Measurements from ENCODE around the gene ADCY1. TPM values are rescaled to one million over a fixed set of nuclear protein-coding genes. Genes with fewer than 3 reads are reported as not detected.

Gene ADCY1
- total RNA-seq, 2 donors from 2014 or later: 1.1 TPM

- DNase-seq: peak; percentile 4
- Histone ChIP-seq H3K36me3 (no peaks in the 10 kb centered on the region), H3K27ac (no peak overlapping the region), H3K27me3 (no peaks in the 10 kb centered on the region), H3K4me1 (no peaks in the 10 kb centered on the region), H3K9me3 (no peaks in the 10 kb centered on the region), H3K9ac (ENCODE audit: low read depth in 2 of 2, low read length in 2 of 2) (no peak overlapping the region), H3K4me3 (no peak overlapping the region)
- no peak for TF ChIP-seq CTCF (IDR thresholded peaks at IDR 0.05)
- intact Hi-C loops (cut with DNase I): no loop called here
Observed at GRCh38 chr7:45601094-45601493, 26.9 kb downstream of the ADCY1 start.

- H3K9ac ChIP-seq (ENCODE audit: low read depth in 2 of 2, low read length in 2 of 2): no peak overlapping the region
- H3K4me3 ChIP-seq: no peak overlapping the region
- H3K27me3 ChIP-seq: no peaks in the 10 kb centered on the region
- H3K4me1 ChIP-seq: no peaks in the 10 kb centered on the region
- intact Hi-C loops (cut with DNase I): no loop called here
- no peak for TF ChIP-seq CTCF (IDR thresholded peaks at IDR 0.05)
- no peaks in the 10 kb centered on the region for H3K36me3 ChIP-seq
- peak; percentile 11 for DNase-seq
- H3K9me3 ChIP-seq: no peaks in the 10 kb centered on the region
- no peak overlapping the region for H3K27ac ChIP-seq
Observed at GRCh38 chr7:45601816-45602540, 27.8 kb downstream of the ADCY1 start.

- no peak for DNase-seq
- Histone ChIP-seq H3K27ac (no peak overlapping the region), H3K36me3 (no peaks in the 10 kb centered on the region), H3K9ac (ENCODE audit: low read depth in 2 of 2, low read length in 2 of 2) (no peak overlapping the region), H3K9me3 (no peaks in the 10 kb centered on the region), H3K4me3 (no peak overlapping the region), H3K4me1 (no peaks in the 10 kb centered on the region), H3K27me3 (no peaks in the 10 kb centered on the region)
- TF ChIP-seq CTCF (IDR thresholded peaks at IDR 0.05): no peak
- intact Hi-C loops (cut with DNase I): no loop called here
Observed at GRCh38 chr7:45606050-45606449, 31.9 kb downstream of the ADCY1 start.

GRCh38 chr7:45606931-45607330 is 32.8 kb downstream of the ADCY1 start:
- DNase-seq: no peak
- intact Hi-C loops (cut with DNase I): no loop called here

GRCh38 chr7:45609180-45609579 is 35.0 kb downstream of the ADCY1 start:
- Histone ChIP-seq H3K9me3 (no peaks in the 10 kb centered on the region), H3K36me3 (no peaks in the 10 kb centered on the region), H3K4me3 (no peak overlapping the region), H3K4me1 (no peaks in the 10 kb centered on the region), H3K27me3 (no peaks in the 10 kb centered on the region), H3K9ac (ENCODE audit: low read depth in 2 of 2, low read length in 2 of 2) (no peak overlapping the region), H3K27ac (no peak overlapping the region)
- intact Hi-C loops (cut with DNase I): no loop called here
- TF ChIP-seq CTCF (IDR thresholded peaks at IDR 0.05): no peak
- no peak for DNase-seq

More at GRCh38 chr7:45606931-45607330, 32.8 kb downstream of the ADCY1 start:
- Histone ChIP-seq H3K9me3 (no peaks in the 10 kb centered on the region), H3K9ac (ENCODE audit: low read depth in 2 of 2, low read length in 2 of 2) (no peak overlapping the region), H3K27me3 (no peaks in the 10 kb centered on the region), H3K36me3 (no peaks in the 10 kb centered on the region), H3K4me3 (no peak overlapping the region), H3K27ac (no peak overlapping the region), H3K4me1 (no peaks in the 10 kb centered on the region)
- TF ChIP-seq CTCF (IDR thresholded peaks at IDR 0.05): no peak
